Activated T-cell treated with anti-CD3 and anti-CD28 coated beads for 4 hours (primary cell): Measurements from ENCODE around the gene PMAIP1.
"Not testable (repeated sequence)": the region's sequence is repeated elsewhere in the genome, so short reads cannot be mapped to it uniquely, and the experiment has no call there.

Source experiments
- DNase-seq: peaks from one replicate; pipeline ENCODE4 v3.0.0-alpha.2; 2020

The PMAIP1 gene

GRCh38 chr18:59885579-59886163 is 14.1 kb upstream of the PMAIP1 start:
- DNase-seq: no peak

DNA sequence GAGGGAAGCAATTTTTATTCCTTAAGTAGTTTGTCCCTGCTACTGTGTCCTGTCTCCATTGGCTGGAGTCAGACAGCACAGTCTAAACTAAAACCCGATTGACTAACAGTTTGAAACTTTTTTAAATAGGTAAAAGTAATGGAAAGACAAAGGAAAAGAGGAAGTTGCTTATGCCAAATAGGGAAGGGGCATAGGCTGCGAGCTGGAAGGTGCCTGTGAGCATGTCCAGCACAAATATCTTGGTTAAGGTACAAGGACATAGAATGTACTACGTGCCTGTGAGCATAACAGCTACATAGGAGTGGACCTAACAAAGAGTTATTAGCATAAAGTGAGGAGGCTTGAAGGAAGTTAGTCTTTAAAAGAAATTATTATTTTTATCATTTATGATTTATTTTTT is 13.4 kb upstream of the PMAIP1 start:
- DNase-seq: not testable (repeated sequence)

GRCh38 chr18:59892123-59892522 is 7.7 kb upstream of the PMAIP1 start:
- DNase-seq: no peak

- DNase-seq: no peak
Observed at GRCh38 chr18:59893971-59894370, 5.8 kb upstream of the PMAIP1 start.

GRCh38 chr18:59897321-59897954 is 2.4 kb upstream of the PMAIP1 start:
- DNase-seq: no peak

- DNase-seq: no peak
Observed at GRCh38 chr18:59898093-59898492, 1.7 kb upstream of the PMAIP1 start.

- no peak for DNase-seq
Observed at GRCh38 chr18:59898609-59899297, 1.0 kb upstream of the PMAIP1 start.

- DNase-seq: peak; percentile 59
Observed at GRCh38 chr18:59900222-59901128, 679 bp downstream of the PMAIP1 start.

- DNase-seq: no peak
Observed at GRCh38 chr18:59902131-59902992, 2.6 kb downstream of the PMAIP1 start.

- no peak for DNase-seq
Observed at GRCh38 chr18:59902993-59903610, 3.3 kb downstream of the PMAIP1 start.

- DNase-seq: no peak
Observed at GRCh38 chr18:59904011-59904601, 4.3 kb downstream of the PMAIP1 start.

GRCh38 chr18:59905686-59906091 is 5.9 kb downstream of the PMAIP1 start:
- DNase-seq: no peak

- DNase-seq: no peak
Observed at GRCh38 chr18:59906203-59906602, 6.4 kb downstream of the PMAIP1 start.

GRCh38 chr18:59907172-59907571 is 7.4 kb downstream of the PMAIP1 start:
- no peak for DNase-seq

- no peak for DNase-seq
Observed at GRCh38 chr18:59907660-59908059, 7.9 kb downstream of the PMAIP1 start.

DNA sequence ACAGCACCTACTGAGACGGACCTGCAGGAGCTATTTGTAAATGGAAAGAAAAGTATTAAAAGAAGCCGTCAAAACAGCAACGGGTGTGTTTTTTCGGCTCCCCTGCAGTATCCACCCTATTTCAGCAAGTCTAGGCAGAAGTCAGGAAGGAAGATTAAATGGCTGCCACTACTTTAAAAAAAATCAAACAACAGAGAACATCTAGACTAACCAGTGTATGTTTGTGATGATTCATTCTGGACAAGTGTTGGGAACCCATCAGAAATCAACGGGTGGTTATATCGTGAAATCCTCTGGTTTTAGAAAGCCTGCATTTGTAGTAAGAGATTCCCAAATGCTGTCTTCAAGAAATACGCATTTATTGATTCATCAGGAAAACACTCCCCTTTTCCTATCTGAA is 9.0 kb downstream of the PMAIP1 start:
- no peak for DNase-seq

DNA sequence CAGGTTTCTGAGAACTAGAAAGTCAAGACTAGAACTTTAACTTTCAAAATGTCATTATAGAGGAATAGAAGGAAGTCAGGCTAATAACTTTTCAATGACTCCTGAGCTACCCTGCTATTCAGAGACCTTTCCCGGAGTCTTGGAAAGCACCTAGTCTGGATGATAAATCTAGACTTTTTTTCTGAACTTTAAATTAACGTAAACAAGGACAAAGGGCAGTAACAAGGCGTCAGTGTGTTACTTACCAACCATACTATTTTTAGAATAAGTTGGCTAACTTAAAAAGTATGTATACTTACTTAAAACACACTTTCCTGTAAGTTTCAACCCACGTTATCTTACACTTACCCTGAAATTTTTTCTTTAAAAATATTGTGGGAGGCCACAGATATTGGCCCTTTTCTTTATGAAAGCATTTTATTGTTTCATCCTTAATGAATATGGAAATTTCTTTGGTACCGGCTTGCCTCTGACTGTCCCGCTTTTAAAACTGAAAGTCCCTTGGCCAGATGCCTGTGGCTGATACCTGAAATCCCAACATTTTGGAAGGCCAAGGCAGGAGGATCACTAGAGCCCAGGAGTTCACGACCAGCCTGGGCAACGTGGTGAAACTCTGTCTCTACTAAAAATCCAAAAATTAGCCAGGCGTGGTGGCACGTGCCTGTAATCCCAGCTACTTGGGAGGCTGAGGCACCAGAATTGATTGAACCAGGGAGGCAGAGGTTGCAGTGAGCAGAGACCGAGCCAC is 9.7 kb downstream of the PMAIP1 start:
- no peak for DNase-seq

- no peak for DNase-seq
Observed at GRCh38 chr18:59910967-59911366, 11.2 kb downstream of the PMAIP1 start.

- DNase-seq: no peak
Observed at GRCh38 chr18:59911600-59911999, 11.8 kb downstream of the PMAIP1 start.

DNA sequence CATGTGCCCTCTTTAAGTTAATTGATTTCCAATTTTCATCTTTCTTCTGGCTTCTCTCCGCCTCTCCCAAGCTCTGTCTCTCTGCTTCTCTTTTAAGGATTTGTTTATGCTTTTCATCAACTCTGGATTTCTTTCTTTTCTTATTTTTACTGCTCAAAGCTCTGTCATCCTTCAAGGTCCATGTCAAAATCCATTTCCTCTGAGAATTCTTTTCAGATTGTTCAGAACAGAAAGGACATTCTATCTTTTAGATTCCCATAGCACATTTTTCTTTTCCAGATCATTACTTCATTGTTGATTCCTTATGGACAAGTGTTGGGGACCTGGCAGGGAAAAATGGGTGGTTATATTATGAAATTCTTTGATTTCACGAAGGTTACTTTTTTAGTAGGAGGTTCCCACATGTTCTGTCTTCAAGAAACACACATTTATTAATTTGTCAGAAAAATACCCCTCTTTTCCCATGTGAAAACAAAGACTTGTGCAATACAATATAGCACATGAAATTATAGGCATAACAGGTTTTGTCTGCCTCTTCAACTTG is 12.3 kb downstream of the PMAIP1 start:
- no peak for DNase-seq
